Astrocyte (in vitro differentiated cells and primary cell): ENCODE data around the gene SPATA1. TPM values are rescaled to one million over a fixed set of nuclear protein-coding genes. Genes with fewer than 3 reads are reported as not detected.

Experiments used
- DNase-seq: peaks from one replicate; pipeline ENCODE4 v3.0.0-alpha.2; 2010; ENCODE audit warnings: low read depth
- FAIRE-seq: peaks from 2 replicates; lab custom pipeline; 2011; peaks lifted over from hg19 to GRCh38; lab: Jason Lieb, UNC
- H2AFZ ChIP-seq: 2 replicates; pipeline ENCODE4 v1.6.0; 2012; ENCODE audit warnings: low read depth, low read length, inconsistent platforms
- H3K27ac ChIP-seq: 2 replicates; pipeline ENCODE4 v1.5.1; 2011; ENCODE audit warnings: low read depth, low read length, inconsistent platforms
- H3K27me3 ChIP-seq: 2 replicates; pipeline ENCODE4 v1.6.0; 2011; ENCODE audit warnings: low read length, inconsistent platforms; ENCODE audit not compliant: insufficient read depth
- H3K36me3 ChIP-seq: 2 replicates; pipeline ENCODE4 v1.5.1; 2011; ENCODE audit warnings: low read length, inconsistent platforms; ENCODE audit not compliant: insufficient read depth
- H3K4me1 ChIP-seq: 2 replicates; pipeline ENCODE4 v1.5.1; 2011; ENCODE audit warnings: low read length, inconsistent platforms; ENCODE audit not compliant: insufficient read depth
- H3K4me2 ChIP-seq: 2 replicates; pipeline ENCODE4 v1.6.0; 2012; ENCODE audit warnings: low read length, inconsistent platforms
- H3K4me3 ChIP-seq: 2 replicates; pipeline ENCODE4 v1.5.1; 2011; ENCODE audit warnings: low read depth, mild to moderate bottlenecking, low read length, inconsistent platforms; ENCODE audit not compliant: insufficient read depth
- H3K79me2 ChIP-seq: 2 replicates; pipeline ENCODE4 v1.6.0; 2012; ENCODE audit warnings: mild to moderate bottlenecking, low read length, inconsistent platforms; ENCODE audit not compliant: insufficient read depth
- H3K9ac ChIP-seq: 2 replicates; pipeline ENCODE4 v1.6.0; 2012; ENCODE audit warnings: mild to moderate bottlenecking, low read length, inconsistent platforms
- H3K9me3 ChIP-seq: 2 replicates; pipeline ENCODE4 v1.5.1; 2012; ENCODE audit warnings: low read depth, mild to moderate bottlenecking, low read length, inconsistent platforms; ENCODE audit not compliant: insufficient read depth
- H4K20me1 ChIP-seq: 2 replicates; pipeline ENCODE4 v1.6.0; 2012; ENCODE audit warnings: low read length, inconsistent platforms; ENCODE audit not compliant: insufficient read depth
- H3K27ac Mint-ChIP-seq: one replicate; pipeline ENCODE4 v1.8.0; 2021; ENCODE audit warnings: mild to moderate bottlenecking, mixed read lengths; ENCODE audit not compliant: unreplicated experiment
- H3K27me3 Mint-ChIP-seq: one replicate; pipeline ENCODE4 v1.8.0; 2021; ENCODE audit warnings: low read depth, mixed read lengths; ENCODE audit not compliant: unreplicated experiment
- H3K36me3 Mint-ChIP-seq: one replicate; pipeline ENCODE4 v1.8.0; 2021; ENCODE audit warnings: low read depth, mixed read lengths; ENCODE audit not compliant: unreplicated experiment
- H3K4me1 Mint-ChIP-seq: one replicate; pipeline ENCODE4 v1.8.0; 2021; ENCODE audit warnings: low read depth, mixed read lengths; ENCODE audit not compliant: unreplicated experiment
- H3K4me3 Mint-ChIP-seq: one replicate; pipeline ENCODE4 v1.8.0; 2021; ENCODE audit warnings: mild to moderate bottlenecking, moderate library complexity, mixed read lengths; ENCODE audit not compliant: unreplicated experiment
- H3K9me3 Mint-ChIP-seq: one replicate; pipeline ENCODE4 v1.8.0; 2021; ENCODE audit warnings: mild to moderate bottlenecking, mixed read lengths; ENCODE audit not compliant: unreplicated experiment
- EZH2 ChIP-seq: IDR thresholded peaks from 2 replicates; pipeline ENCODE4 v1.6.1; 2012; ENCODE audit warnings: mild to moderate bottlenecking, low read length, inconsistent platforms; ENCODE audit not compliant: insufficient read depth
- total RNA-seq: library from RNA; stranded (reverse); gene quantifications from 2 replicates; pipeline ENCODE4 v1.2.1, GENCODE V29; 2021
- TF ChIP-seq, protein P1 (sequence below): IDR thresholded peaks from 2 replicates; pipeline ENCODE4 v1.5.1; 2011; ENCODE audit warnings: low read depth, mild to moderate bottlenecking, inconsistent platforms, low read length, moderate library complexity; ENCODE audit not compliant: insufficient read depth

SPATA1 gene
- total RNA-seq, 1 donor from 2014 or later: 1.4 TPM

DNA sequence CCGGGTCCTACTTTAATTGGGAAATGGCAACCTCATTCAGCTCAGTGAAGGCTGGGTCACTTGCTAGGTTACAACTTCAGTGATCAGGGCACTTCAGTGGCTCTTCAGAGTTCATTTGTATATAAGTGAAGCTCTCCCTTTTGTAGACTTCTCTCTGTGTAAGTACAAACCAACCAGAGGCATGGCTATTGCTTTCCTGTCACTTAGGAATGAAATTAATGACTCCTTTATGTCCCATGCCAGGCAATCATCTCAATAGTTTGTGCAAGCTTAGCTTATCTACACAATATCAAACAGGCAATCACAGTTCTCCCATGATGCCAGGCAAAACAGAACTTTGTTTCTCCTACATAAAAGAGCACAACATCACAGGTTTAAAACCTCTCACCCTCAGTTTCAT lies 90.8 kb downstream of the SPATA1 start:
- Mint-ChIP-seq H3K36me3 (no peaks in the 10 kb centered on the region), H3K27me3 (no peaks in the 10 kb centered on the region), H3K4me3 (no peak overlapping the region), H3K9me3 (peaks cover 1% of the 10 kb centered on the region), H3K4me1 (peaks cover 29% of the 10 kb centered on the region), H3K27ac (no peak overlapping the region)
- DNase-seq (no peak), FAIRE-seq (no peak)
- Histone ChIP-seq H3K79me2 (no peaks in the 10 kb centered on the region), H3K27me3 (no peaks in the 10 kb centered on the region), H3K4me2 (no peak overlapping the region), H2AFZ (no peak overlapping the region), H3K4me1 (peaks cover 26% of the 10 kb centered on the region), H4K20me1 (no peaks in the 10 kb centered on the region), H3K36me3 (no peaks in the 10 kb centered on the region), H3K4me3 (no peak overlapping the region), H3K9me3 (no peaks in the 10 kb centered on the region), H3K27ac (no peak overlapping the region), H3K9ac (no peak overlapping the region)
- TF ChIP-seq EZH2: no peak
- TF ChIP-seq, protein P1, sequence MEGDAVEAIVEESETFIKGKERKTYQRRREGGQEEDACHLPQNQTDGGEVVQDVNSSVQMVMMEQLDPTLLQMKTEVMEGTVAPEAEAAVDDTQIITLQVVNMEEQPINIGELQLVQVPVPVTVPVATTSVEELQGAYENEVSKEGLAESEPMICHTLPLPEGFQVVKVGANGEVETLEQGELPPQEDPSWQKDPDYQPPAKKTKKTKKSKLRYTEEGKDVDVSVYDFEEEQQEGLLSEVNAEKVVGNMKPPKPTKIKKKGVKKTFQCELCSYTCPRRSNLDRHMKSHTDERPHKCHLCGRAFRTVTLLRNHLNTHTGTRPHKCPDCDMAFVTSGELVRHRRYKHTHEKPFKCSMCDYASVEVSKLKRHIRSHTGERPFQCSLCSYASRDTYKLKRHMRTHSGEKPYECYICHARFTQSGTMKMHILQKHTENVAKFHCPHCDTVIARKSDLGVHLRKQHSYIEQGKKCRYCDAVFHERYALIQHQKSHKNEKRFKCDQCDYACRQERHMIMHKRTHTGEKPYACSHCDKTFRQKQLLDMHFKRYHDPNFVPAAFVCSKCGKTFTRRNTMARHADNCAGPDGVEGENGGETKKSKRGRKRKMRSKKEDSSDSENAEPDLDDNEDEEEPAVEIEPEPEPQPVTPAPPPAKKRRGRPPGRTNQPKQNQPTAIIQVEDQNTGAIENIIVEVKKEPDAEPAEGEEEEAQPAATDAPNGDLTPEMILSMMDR: no peak

DNA sequence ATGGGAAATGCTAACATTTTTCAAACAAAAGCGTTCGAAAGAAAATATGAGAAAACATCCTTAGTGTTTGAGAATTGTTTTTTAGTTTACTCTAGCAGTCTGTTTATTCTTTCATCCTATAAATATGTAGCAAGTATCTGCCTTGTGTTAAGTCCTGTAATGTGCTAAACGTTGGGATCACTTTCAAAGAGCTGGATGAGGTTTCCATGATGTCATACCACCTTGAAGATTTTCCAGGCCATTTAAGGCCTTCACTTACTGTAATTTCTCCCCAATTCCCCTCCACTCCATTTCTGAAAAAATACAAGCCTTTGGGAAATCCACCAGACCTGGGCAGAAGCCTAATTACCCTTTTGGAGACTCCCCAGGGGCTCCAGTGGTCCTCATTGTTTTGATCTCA lies 92.2 kb downstream of the SPATA1 start:
- DNase-seq (peak; percentile 80), FAIRE-seq (no peak)
- peaks cover 37% of the 10 kb centered on the region for H3K4me1 Mint-ChIP-seq
- Histone ChIP-seq H3K4me3 (peak overlapping the region; percentile 39), H3K27me3 (no peaks in the 10 kb centered on the region), H3K9me3 (no peaks in the 10 kb centered on the region), H3K9ac (peak overlapping the region; percentile 67), H3K4me1 (peaks cover 36% of the 10 kb centered on the region), H3K4me2 (peak overlapping the region; percentile 78), H2AFZ (no peak overlapping the region), H4K20me1 (no peaks in the 10 kb centered on the region), H3K79me2 (no peaks in the 10 kb centered on the region), H3K27ac (peak overlapping the region; percentile 91), H3K36me3 (no peaks in the 10 kb centered on the region)
- TF ChIP-seq, protein P1: no peak
- H3K4me3 Mint-ChIP-seq: no peak overlapping the region
- no peaks in the 10 kb centered on the region for H3K27me3 Mint-ChIP-seq
- H3K9me3 Mint-ChIP-seq: peaks cover 1% of the 10 kb centered on the region
- no peaks in the 10 kb centered on the region for H3K36me3 Mint-ChIP-seq
- peak overlapping the region; percentile 5 for H3K27ac Mint-ChIP-seq

- H4K20me1 ChIP-seq: no peaks in the 10 kb centered on the region
- peak overlapping the region; percentile 25 for H2AFZ ChIP-seq
- H3K79me2 ChIP-seq: no peaks in the 10 kb centered on the region
- peaks cover 1% of the 10 kb centered on the region for H3K9me3 Mint-ChIP-seq
- DNase-seq (peak; percentile 94), FAIRE-seq (peak; percentile 29)
- H3K4me1 ChIP-seq: peaks cover 43% of the 10 kb centered on the region
- no peaks in the 10 kb centered on the region for H3K9me3 ChIP-seq
- no peak overlapping the region for H3K4me3 Mint-ChIP-seq
- peaks cover 44% of the 10 kb centered on the region for H3K4me1 Mint-ChIP-seq
- H3K9ac ChIP-seq: peak overlapping the region; percentile 67
- no peaks in the 10 kb centered on the region for H3K27me3 ChIP-seq
- H3K4me3 ChIP-seq: peak overlapping the region; percentile 39
- TF ChIP-seq, protein P1: no peak
- no peak for TF ChIP-seq EZH2
- peak overlapping the region; percentile 91 for H3K27ac ChIP-seq
- H3K27ac Mint-ChIP-seq: peak overlapping the region; percentile 84
- H3K36me3 Mint-ChIP-seq: no peaks in the 10 kb centered on the region
- peak overlapping the region; percentile 78 for H3K4me2 ChIP-seq
- no peaks in the 10 kb centered on the region for H3K27me3 Mint-ChIP-seq
- H3K36me3 ChIP-seq: no peaks in the 10 kb centered on the region
These were observed 92.9 kb downstream of the SPATA1 start for GRCh38 chr1:84598846-84599741.
